Measurements from ENCODE around the gene SLC8A1. TPM values are rescaled to one million over a fixed set of nuclear protein-coding genes. Genes with fewer than 3 reads are reported as not detected.

SLC8A1 gene
- total RNA-seq, 1 donor from 2014 or later = 9.6 TPM

DNA sequence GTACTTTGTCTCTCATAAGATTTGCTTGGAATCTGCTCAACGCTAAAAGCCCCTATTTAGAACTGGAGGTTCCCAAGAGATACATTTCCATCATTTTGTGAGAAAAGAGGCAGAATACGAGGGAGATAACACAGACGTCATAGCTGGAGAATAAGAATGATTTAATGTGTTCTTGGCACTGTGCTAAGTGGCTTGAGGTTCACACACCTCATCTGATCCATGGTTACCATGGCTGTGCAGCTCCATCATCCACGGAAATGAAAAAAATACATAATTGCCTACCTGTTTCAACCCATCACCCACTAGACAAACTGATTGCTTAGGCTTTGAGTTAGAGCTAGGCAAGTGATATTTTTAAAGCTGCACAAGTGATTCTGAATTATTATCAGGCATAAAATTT is 227.6 kb downstream of the SLC8A1 start:
- peaks cover 12% of the 10 kb centered on the region for H3K4me1 ChIP-seq
- no peak overlapping the region for H3K4me3 Mint-ChIP-seq
- H3K4me2 ChIP-seq = no peak overlapping the region
- peaks cover 3% of the 10 kb centered on the region for H3K4me1 Mint-ChIP-seq
- H3K36me3 Mint-ChIP-seq = no peaks in the 10 kb centered on the region
- no peaks in the 10 kb centered on the region for H3K79me2 ChIP-seq (ENCODE audit: low read depth)
- no peaks in the 10 kb centered on the region for H3K27me3 Mint-ChIP-seq (ENCODE audit: insufficient read depth, low read depth)
- H3K9me3 Mint-ChIP-seq = peaks cover 8% of the 10 kb centered on the region
- no peak overlapping the region for H3K27ac ChIP-seq
- no peaks in the 10 kb centered on the region for H3K36me3 ChIP-seq
- no peak for DNase-seq (ENCODE audit: low spot score)
- no peaks in the 10 kb centered on the region for H3F3A ChIP-seq (ENCODE audit: low read depth)
- no peak overlapping the region for H2AFZ ChIP-seq (replicated peaks)
- H3K9ac ChIP-seq = no peak overlapping the region
- no peaks in the 10 kb centered on the region for H4K20me1 ChIP-seq (ENCODE audit: low read depth)
- no peaks in the 10 kb centered on the region for H3K27me3 ChIP-seq
- no peaks in the 10 kb centered on the region for H3K9me3 ChIP-seq (ENCODE audit: low read depth)
- no peak overlapping the region for H3K27ac Mint-ChIP-seq
- TF ChIP-seq EZH2phosphoT487 (IDR thresholded peaks at IDR 0.05) (no peak), EZH2 (IDR thresholded peaks at IDR 0.05) (no peak)
- TF ChIP-seq, protein P1, sequence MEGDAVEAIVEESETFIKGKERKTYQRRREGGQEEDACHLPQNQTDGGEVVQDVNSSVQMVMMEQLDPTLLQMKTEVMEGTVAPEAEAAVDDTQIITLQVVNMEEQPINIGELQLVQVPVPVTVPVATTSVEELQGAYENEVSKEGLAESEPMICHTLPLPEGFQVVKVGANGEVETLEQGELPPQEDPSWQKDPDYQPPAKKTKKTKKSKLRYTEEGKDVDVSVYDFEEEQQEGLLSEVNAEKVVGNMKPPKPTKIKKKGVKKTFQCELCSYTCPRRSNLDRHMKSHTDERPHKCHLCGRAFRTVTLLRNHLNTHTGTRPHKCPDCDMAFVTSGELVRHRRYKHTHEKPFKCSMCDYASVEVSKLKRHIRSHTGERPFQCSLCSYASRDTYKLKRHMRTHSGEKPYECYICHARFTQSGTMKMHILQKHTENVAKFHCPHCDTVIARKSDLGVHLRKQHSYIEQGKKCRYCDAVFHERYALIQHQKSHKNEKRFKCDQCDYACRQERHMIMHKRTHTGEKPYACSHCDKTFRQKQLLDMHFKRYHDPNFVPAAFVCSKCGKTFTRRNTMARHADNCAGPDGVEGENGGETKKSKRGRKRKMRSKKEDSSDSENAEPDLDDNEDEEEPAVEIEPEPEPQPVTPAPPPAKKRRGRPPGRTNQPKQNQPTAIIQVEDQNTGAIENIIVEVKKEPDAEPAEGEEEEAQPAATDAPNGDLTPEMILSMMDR (IDR thresholded peaks at IDR 0.05) = no peak
- H3K4me3 ChIP-seq = no peak overlapping the region

DNA sequence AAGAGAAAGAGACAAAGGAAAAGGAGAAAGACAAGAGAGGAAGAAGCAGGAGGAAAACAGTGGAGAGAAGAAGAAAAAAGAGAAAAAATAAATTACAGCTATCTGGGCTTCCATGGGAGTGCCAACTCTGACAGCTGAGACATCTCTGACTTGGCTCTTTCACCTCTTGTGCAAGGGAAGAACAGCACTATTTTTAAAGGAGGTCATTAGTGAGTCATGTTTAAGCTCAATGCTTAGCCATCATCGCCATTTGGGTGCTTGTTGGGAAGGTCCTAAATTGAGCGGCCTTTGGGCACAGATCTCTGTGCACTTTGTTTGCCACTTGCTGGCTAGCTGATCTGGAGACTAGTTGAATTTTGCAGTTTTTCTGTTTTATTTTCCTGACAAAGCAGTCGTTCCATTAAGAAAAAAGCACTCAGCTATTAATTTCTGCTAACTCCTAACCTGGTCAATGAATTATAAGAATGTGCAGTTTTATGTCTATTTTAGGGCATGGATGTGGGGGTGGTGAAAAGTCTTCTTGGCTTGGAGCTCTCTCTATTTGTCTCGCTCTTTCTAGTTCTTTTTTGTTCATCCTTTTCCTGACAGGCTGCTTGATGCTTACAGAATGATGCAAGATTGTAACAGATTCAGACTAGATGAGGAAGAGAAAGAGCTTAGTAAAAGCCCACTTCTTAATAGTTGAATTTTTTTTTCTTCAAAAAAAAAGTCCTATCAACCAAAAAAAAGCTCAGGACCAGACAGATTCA is 231.5 kb downstream of the SLC8A1 start:
- Histone ChIP-seq H3K4me3 (no peak overlapping the region), H3K27ac (no peak overlapping the region), H3K4me1 (peaks cover 5% of the 10 kb centered on the region), H2AFZ (replicated peaks) (no peak overlapping the region), H3K36me3 (no peaks in the 10 kb centered on the region), H3K9me3 (ENCODE audit: low read depth) (peaks cover 6% of the 10 kb centered on the region), H3K79me2 (ENCODE audit: low read depth) (no peaks in the 10 kb centered on the region), H3K9ac (no peak overlapping the region), H4K20me1 (ENCODE audit: low read depth) (no peaks in the 10 kb centered on the region), H3K4me2 (no peak overlapping the region), H3K27me3 (no peaks in the 10 kb centered on the region), H3F3A (ENCODE audit: low read depth) (no peaks in the 10 kb centered on the region)
- H3K27me3 Mint-ChIP-seq (ENCODE audit: insufficient read depth, low read depth) = no peaks in the 10 kb centered on the region
- H3K4me1 Mint-ChIP-seq = no peaks in the 10 kb centered on the region
- H3K36me3 Mint-ChIP-seq = peaks cover 4% of the 10 kb centered on the region
- no peak overlapping the region for H3K4me3 Mint-ChIP-seq
- peaks cover 24% of the 10 kb centered on the region for H3K9me3 Mint-ChIP-seq
- TF ChIP-seq EZH2phosphoT487 (IDR thresholded peaks at IDR 0.05) (no peak), EZH2 (IDR thresholded peaks at IDR 0.05) (no peak)
- TF ChIP-seq, protein P1 (IDR thresholded peaks at IDR 0.05) = no peak
- no peak overlapping the region for H3K27ac Mint-ChIP-seq
- no peak for DNase-seq (ENCODE audit: low spot score)

DNA sequence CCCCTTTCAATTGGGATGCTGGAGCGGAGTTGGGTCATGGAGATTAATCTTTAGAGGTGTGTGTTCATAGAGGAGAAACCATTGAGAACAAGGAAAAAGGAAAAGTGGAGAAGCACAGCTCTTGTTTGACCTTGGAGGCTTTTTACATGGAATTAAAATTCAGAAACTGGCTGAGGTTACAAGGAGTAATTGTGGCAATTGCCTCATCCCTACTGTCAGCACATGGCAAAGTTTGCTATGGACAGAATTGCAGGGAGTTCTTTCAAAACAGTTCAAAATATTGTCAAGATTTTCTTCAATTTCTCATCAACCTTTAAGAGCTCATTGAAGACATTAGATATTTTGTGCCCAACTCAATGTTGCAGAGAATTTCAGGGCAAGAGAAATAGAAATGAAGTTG is 232.7 kb downstream of the SLC8A1 start:
- Histone ChIP-seq H3K27me3 (no peaks in the 10 kb centered on the region), H3K27ac (no peak overlapping the region), H3K9ac (no peak overlapping the region), H3K79me2 (ENCODE audit: low read depth) (no peaks in the 10 kb centered on the region), H3K9me3 (ENCODE audit: low read depth) (peaks cover 6% of the 10 kb centered on the region), H4K20me1 (ENCODE audit: low read depth) (no peaks in the 10 kb centered on the region), H3K4me2 (no peak overlapping the region), H3K4me1 (no peaks in the 10 kb centered on the region), H2AFZ (replicated peaks) (no peak overlapping the region), H3F3A (ENCODE audit: low read depth) (no peaks in the 10 kb centered on the region), H3K4me3 (no peak overlapping the region), H3K36me3 (no peaks in the 10 kb centered on the region)
- TF ChIP-seq, protein P1 (IDR thresholded peaks at IDR 0.05) = no peak
- TF ChIP-seq EZH2 (IDR thresholded peaks at IDR 0.05) (no peak), EZH2phosphoT487 (IDR thresholded peaks at IDR 0.05) (no peak)
- no peaks in the 10 kb centered on the region for H3K4me1 Mint-ChIP-seq
- H3K4me3 Mint-ChIP-seq = no peak overlapping the region
- H3K27me3 Mint-ChIP-seq (ENCODE audit: insufficient read depth, low read depth) = no peaks in the 10 kb centered on the region
- no peak overlapping the region for H3K27ac Mint-ChIP-seq
- H3K9me3 Mint-ChIP-seq = peaks cover 24% of the 10 kb centered on the region
- peaks cover 4% of the 10 kb centered on the region for H3K36me3 Mint-ChIP-seq
- DNase-seq (ENCODE audit: low spot score) = no peak

Measured in neural progenitor cell (in vitro differentiated cells).